Ishikawa (cell line): Measurements from ENCODE around the gene PIWIL4.

Source experiments
- CEBPB ChIP-seq: IDR thresholded peaks from 2 replicates; pipeline ENCODE4 v1.6.1; 2012
- CREB1 ChIP-seq: IDR thresholded peaks from 2 replicates; pipeline ENCODE4 v1.6.1; 2012; ENCODE audit warnings: low read depth
- EP300 ChIP-seq: IDR thresholded peaks from 2 replicates; pipeline ENCODE4 v1.6.1; 2012; ENCODE audit warnings: borderline replicate concordance
- FOXM1 ChIP-seq: IDR thresholded peaks from 2 replicates; pipeline ENCODE4 v1.6.1; 2012; ENCODE audit warnings: low read depth, borderline replicate concordance
- NFIC ChIP-seq: IDR thresholded peaks from 2 replicates; pipeline ENCODE4 v1.6.1; 2012
- RAD21 ChIP-seq: IDR thresholded peaks from 2 replicates; pipeline ENCODE4 v1.6.1; 2012; ENCODE audit warnings: low read depth
- TAF1 ChIP-seq: IDR thresholded peaks from 2 replicates; pipeline ENCODE4 v1.6.1; 2012; ENCODE audit warnings: low read depth, mild to moderate bottlenecking
- TCF12 ChIP-seq: IDR thresholded peaks from 2 replicates; pipeline ENCODE4 v1.6.1; 2012; ENCODE audit warnings: low read depth
- YY1 ChIP-seq: IDR thresholded peaks from 2 replicates; pipeline ENCODE4 v1.6.1; 2012; ENCODE audit warnings: low read depth
- TF ChIP-seq, protein P1 (sequence below): IDR thresholded peaks from 2 replicates; pipeline ENCODE4 v1.6.1; 2012
- TF ChIP-seq, protein P2 (sequence below): IDR thresholded peaks from 2 replicates; pipeline ENCODE4 v1.6.1; 2012
- TF ChIP-seq, protein P3 (sequence below): IDR thresholded peaks from 2 replicates; pipeline ENCODE4 v1.6.1; 2012; ENCODE audit warnings: low read depth, mild to moderate bottlenecking

DNA sequence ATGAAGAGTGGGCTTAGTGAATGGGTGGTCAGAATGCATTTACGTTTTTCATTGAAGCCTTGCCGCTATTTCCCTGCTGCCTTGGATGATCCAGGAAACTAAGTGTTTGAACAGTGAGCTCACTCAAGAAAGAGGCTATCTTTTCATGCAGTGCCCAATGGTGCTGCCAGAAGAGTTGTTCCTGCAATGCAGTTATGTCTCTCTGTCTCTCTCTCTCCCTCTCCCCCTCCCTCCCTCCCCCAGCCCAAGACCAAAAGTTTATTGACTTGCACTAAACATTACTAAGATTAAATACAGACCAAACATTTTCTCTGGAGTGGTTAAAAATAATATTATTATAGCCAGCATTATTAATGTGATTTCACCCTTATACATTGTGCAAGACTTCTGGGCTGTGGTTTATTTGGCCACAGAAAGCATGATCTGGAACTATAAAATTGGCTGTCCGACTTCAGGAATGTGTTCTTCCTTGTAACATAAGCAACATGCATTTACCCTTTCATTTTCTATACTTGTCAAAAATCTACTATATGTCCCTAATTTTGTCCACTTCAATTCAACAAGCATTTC lies 30.1 kb upstream of the PIWIL4 start:
- no peak for TF ChIP-seq CREB1
- no peak for TF ChIP-seq EP300
- TF ChIP-seq, protein P1, sequence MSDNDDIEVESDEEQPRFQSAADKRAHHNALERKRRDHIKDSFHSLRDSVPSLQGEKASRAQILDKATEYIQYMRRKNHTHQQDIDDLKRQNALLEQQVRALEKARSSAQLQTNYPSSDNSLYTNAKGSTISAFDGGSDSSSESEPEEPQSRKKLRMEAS = no peak
- no peak for TF ChIP-seq YY1
- TF ChIP-seq TCF12 = no peak
- no peak for TF ChIP-seq TAF1
- TF ChIP-seq RAD21 = no peak
- TF ChIP-seq CEBPB = no peak
- TF ChIP-seq NFIC = no peak
- TF ChIP-seq, protein P2, sequence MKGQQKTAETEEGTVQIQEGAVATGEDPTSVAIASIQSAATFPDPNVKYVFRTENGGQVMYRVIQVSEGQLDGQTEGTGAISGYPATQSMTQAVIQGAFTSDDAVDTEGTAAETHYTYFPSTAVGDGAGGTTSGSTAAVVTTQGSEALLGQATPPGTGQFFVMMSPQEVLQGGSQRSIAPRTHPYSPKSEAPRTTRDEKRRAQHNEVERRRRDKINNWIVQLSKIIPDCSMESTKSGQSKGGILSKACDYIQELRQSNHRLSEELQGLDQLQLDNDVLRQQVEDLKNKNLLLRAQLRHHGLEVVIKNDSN = no peak
- no peak for TF ChIP-seq FOXM1
- TF ChIP-seq, protein P3, sequence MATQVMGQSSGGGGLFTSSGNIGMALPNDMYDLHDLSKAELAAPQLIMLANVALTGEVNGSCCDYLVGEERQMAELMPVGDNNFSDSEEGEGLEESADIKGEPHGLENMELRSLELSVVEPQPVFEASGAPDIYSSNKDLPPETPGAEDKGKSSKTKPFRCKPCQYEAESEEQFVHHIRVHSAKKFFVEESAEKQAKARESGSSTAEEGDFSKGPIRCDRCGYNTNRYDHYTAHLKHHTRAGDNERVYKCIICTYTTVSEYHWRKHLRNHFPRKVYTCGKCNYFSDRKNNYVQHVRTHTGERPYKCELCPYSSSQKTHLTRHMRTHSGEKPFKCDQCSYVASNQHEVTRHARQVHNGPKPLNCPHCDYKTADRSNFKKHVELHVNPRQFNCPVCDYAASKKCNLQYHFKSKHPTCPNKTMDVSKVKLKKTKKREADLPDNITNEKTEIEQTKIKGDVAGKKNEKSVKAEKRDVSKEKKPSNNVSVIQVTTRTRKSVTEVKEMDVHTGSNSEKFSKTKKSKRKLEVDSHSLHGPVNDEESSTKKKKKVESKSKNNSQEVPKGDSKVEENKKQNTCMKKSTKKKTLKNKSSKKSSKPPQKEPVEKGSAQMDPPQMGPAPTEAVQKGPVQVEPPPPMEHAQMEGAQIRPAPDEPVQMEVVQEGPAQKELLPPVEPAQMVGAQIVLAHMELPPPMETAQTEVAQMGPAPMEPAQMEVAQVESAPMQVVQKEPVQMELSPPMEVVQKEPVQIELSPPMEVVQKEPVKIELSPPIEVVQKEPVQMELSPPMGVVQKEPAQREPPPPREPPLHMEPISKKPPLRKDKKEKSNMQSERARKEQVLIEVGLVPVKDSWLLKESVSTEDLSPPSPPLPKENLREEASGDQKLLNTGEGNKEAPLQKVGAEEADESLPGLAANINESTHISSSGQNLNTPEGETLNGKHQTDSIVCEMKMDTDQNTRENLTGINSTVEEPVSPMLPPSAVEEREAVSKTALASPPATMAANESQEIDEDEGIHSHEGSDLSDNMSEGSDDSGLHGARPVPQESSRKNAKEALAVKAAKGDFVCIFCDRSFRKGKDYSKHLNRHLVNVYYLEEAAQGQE = no peak
